HG02588 (cell line): ENCODE results near the gene FCHSD2.

Experiments used
- ATAC-seq: cut with Tn5 transposase; IDR thresholded peaks from one replicate; pipeline ENCODE4 v1.9.1; 2021; ENCODE audit warnings: mild to moderate bottlenecking, moderate library complexity; ENCODE audit not compliant: unreplicated experiment

FCHSD2 gene

GRCh38 chr11:72975778-72976521 lies 166.2 kb downstream of the FCHSD2 start:
- no peak for ATAC-seq

GRCh38 chr11:72974487-72975205 lies 167.5 kb downstream of the FCHSD2 start:
- ATAC-seq, result no peak

GRCh38 chr11:72972496-72973128 lies 169.5 kb downstream of the FCHSD2 start:
- no peak for ATAC-seq

- ATAC-seq, result no peak
These were observed 170.7 kb downstream of the FCHSD2 start for GRCh38 chr11:72971192-72971967.

GRCh38 chr11:72970557-72971118 lies 171.5 kb downstream of the FCHSD2 start:
- no peak for ATAC-seq

GRCh38 chr11:72969894-72970335 lies 172.2 kb downstream of the FCHSD2 start:
- peak; percentile 57 for ATAC-seq

GRCh38 chr11:72968390-72968789 lies 173.7 kb downstream of the FCHSD2 start:
- no peak for ATAC-seq

GRCh38 chr11:72965672-72966071 lies 176.4 kb downstream of the FCHSD2 start:
- ATAC-seq, result no peak

GRCh38 chr11:72962717-72963116 lies 179.4 kb downstream of the FCHSD2 start:
- ATAC-seq, result no peak

- no peak for ATAC-seq
These were observed 180.0 kb downstream of the FCHSD2 start for GRCh38 chr11:72962084-72962483.

GRCh38 chr11:72959998-72960731 lies 182.0 kb downstream of the FCHSD2 start:
- ATAC-seq, result no peak

GRCh38 chr11:72958791-72959190 lies 183.3 kb downstream of the FCHSD2 start:
- ATAC-seq, result no peak

- no peak for ATAC-seq
These were observed 186.7 kb downstream of the FCHSD2 start for GRCh38 chr11:72955466-72955865.

GRCh38 chr11:72954860-72955259 lies 187.3 kb downstream of the FCHSD2 start:
- ATAC-seq, result no peak

GRCh38 chr11:72953637-72954036 lies 188.5 kb downstream of the FCHSD2 start:
- no peak for ATAC-seq

GRCh38 chr11:72951888-72952287 lies 190.2 kb downstream of the FCHSD2 start:
- no peak for ATAC-seq

GRCh38 chr11:72951193-72951592 lies 190.9 kb downstream of the FCHSD2 start:
- no peak for ATAC-seq

GRCh38 chr11:72950685-72951084 lies 191.4 kb downstream of the FCHSD2 start:
- ATAC-seq, result no peak

- no peak for ATAC-seq
These were observed 194.9 kb downstream of the FCHSD2 start for GRCh38 chr11:72947229-72947628.

- no peak for ATAC-seq
These were observed 198.5 kb downstream of the FCHSD2 start for GRCh38 chr11:72943664-72944063.
